Fibroblast of the aortic adventitia (primary cell): ENCODE results near the gene TNNI2. TPM values are rescaled to one million over a fixed set of nuclear protein-coding genes. Genes with fewer than 3 reads are reported as not detected.
A peak's percentile ranks its signal among the peaks of the same experiment; 100 is the strongest.

Experiments
- DNase-seq: peaks from one replicate; pipeline ENCODE4 v3.0.0-alpha.2; 2010; ENCODE audit warnings: low read depth
- H3K4me3 ChIP-seq: 2 replicates; pipeline ENCODE4 v1.5.1; 2011; ENCODE audit warnings: low read depth, mild to moderate bottlenecking, control low read depth, low read length, moderate library complexity
- total RNA-seq: library from RNA; depleted of rRNA; stranded (reverse); fragments of >200 nt; gene quantifications from 2 replicates; pipeline ENCODE4 v1.2.3, GENCODE V29; 2012; ENCODE audit warnings: low replicate concordance
- TF ChIP-seq, protein P1 (sequence below): IDR thresholded peaks from 2 replicates; pipeline ENCODE4 v1.5.1; 2011; ENCODE audit warnings: mild to moderate bottlenecking, low read length, control low read depth, inconsistent platforms; ENCODE audit not compliant: insufficient read depth

Gene TNNI2
- total RNA-seq, 1 donor, result not detected

DNA sequence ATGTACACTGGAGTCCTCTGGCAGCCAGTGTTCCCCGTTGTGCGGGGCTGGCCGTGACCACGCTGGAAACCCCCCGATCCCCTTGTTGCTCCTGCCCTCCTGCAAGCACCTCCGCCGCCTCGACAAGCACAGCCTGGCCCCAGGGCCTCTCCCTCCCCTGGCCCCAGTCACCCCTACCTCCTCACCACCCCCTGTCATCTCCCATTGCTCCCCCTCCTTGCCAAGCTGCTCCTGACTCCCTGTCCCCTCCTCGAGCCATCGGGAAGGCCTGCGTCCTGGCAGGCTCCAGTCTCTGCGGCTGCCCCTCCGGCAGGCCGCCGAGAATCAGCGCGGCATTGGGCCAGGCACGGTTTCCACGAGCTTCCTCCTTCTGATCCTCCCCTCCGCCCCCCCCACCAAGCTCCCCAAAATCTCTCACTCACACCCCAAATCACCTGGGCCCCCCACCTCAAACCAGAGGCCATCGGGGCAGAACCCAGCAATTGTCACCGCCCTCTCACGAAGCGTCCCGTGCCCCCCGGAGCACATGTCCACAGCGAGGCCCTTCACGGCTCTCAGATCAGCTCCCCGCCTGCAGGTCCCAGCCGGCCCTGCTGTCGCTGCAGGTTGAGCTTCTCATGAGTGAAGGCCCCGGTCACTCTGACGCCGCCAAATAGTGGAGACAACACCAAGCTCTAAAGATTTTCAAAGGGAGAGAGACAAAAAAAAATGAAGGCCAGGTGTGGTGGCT lies 8.4 kb downstream of the TNNI2 start:
- TF ChIP-seq, protein P1, sequence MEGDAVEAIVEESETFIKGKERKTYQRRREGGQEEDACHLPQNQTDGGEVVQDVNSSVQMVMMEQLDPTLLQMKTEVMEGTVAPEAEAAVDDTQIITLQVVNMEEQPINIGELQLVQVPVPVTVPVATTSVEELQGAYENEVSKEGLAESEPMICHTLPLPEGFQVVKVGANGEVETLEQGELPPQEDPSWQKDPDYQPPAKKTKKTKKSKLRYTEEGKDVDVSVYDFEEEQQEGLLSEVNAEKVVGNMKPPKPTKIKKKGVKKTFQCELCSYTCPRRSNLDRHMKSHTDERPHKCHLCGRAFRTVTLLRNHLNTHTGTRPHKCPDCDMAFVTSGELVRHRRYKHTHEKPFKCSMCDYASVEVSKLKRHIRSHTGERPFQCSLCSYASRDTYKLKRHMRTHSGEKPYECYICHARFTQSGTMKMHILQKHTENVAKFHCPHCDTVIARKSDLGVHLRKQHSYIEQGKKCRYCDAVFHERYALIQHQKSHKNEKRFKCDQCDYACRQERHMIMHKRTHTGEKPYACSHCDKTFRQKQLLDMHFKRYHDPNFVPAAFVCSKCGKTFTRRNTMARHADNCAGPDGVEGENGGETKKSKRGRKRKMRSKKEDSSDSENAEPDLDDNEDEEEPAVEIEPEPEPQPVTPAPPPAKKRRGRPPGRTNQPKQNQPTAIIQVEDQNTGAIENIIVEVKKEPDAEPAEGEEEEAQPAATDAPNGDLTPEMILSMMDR, result no peak
- no peak overlapping the region for H3K4me3 ChIP-seq
- DNase-seq, result no peak

DNA sequence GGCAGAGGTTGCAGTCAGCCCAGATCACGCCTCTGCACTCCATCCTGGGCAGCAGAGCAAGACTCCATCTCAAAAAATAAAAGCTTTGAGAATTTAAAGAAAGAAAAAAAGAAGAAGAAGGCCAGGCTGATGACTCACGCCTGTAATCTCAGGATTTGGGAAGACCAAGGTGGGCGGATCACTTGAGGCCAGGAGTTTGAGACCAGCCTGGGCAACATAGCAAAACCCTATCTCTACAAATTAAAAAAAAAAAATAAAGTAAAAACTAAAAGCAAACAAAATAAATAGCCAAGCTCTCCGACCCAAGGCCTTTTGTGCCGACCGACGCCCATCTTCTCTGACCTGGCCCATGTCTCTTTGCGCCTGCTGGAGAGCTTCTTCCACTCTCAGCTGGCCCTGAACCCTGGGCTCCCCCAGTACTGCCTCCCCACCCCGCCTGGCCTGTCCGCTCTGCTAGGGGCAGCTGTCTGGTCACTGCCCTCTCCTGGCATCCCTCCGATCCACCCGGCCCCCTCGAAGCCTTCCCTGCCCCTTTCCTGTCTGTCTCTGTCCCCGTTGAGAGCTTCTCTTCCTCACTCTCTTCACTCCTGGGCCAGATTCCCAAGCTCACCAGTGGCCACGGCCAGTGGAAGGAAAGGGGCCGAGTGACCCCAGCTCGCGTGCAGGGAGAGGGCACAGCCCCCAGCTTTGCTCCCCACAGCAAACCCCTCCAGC lies 9.3 kb downstream of the TNNI2 start:
- TF ChIP-seq, protein P1, result no peak
- DNase-seq, result peak; percentile 59
- H3K4me3 ChIP-seq, result no peak overlapping the region

DNA sequence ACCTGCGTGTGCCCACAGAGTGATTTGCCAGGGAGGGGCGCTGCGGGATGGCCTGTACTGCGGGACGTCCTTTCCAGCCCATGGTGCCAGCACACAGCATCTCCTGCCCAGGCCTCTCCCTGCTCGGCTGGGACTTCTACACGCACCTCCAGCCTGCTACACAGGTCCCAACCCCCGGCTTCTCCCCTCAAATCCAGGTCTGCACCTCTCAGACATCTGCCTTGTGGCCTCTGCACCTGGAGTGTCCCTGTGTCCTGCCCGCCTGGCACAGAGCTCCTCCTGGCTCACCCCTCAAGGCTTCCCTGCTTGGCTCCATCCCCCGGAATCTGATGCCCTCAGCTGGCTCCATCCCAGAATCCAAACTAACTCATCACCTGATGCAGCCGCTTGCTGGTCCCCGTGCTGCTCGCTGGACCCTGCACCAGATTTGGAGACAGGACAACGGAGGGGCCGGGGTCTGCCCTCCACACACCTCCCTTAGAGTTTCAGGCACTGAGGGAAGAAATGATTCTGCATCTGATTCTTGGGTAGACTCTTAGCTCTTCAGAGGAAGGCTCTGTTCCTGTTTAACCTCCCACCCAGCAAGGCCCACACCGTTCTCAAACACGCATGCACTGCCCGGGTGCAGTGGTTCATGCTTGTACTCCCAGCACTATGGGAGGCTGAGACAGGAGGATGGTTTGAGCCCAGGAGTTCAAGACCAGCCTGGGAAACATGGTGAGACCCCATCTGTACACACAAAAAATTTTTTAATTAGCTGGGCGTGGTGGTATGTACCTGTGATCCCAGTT lies 10.1 kb downstream of the TNNI2 start:
- no peak overlapping the region for H3K4me3 ChIP-seq
- TF ChIP-seq, protein P1, result no peak
- DNase-seq, result no peak

DNA sequence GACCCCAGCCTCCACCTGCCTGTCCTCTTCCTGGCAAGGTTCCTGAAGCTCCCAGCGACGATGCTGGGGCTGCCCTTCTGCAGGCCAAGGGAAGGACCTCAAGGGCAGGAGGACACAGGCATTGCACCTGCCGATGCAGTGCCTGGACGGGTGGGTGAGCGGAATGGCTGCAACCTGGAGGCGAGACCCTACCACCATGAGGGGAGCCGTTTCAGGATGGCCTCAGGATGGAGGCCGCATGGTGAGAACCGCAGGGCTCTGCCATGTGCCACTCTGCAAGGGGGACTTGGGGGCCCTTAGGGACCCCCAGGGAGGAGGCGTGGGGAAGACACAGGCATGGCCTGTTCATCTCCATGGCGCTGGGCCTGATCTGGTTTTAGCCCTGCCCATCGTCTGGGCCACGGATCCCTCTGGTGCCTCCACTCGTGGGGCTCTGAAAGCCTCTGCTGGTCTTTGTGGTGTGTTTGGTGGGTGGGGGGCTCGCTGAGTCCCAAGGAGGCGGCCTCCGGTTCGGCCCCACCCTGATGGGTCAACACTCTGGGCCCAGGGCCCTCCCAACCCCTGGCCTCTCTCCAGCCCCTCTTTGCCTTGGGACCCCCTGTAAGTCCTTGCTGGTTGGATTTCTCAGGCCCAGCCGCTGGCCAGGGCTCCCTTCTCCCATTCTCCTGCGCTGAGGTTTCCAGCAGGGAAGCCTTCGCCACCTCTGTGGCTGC lies 12.8 kb downstream of the TNNI2 start:
- H3K4me3 ChIP-seq, result no peak overlapping the region
- TF ChIP-seq, protein P1, result no peak
- no peak for DNase-seq

DNA sequence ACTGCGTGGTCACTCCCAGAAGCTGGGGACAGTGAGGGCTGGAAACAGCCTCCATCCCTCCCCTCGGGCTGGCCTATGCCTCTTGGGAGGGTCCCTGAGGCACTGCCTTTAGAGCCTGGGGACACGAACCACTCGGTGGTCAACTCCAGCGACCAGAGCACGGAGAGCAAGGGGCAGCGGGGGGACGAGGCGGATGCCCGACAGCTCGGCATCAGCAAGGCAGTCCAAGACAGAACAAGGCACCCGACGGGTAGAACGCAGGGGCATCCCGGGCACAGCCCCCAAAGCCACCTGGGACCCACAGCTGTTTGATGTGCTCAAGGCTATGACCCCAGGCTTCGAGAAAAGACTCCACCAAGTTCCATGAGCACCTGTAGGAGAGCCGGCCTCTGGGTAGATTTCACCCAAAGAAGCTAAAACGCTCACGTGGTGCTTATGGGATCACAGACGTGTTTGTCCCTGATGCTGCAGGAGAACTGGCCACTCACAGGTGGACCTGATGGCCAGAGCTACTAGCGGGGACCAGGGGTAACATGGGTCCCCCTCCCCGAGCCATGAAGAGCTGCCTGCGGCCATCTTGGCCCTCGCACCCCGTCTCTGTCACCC lies 13.6 kb downstream of the TNNI2 start:
- TF ChIP-seq, protein P1, result no peak
- DNase-seq, result no peak
- no peak overlapping the region for H3K4me3 ChIP-seq

DNA sequence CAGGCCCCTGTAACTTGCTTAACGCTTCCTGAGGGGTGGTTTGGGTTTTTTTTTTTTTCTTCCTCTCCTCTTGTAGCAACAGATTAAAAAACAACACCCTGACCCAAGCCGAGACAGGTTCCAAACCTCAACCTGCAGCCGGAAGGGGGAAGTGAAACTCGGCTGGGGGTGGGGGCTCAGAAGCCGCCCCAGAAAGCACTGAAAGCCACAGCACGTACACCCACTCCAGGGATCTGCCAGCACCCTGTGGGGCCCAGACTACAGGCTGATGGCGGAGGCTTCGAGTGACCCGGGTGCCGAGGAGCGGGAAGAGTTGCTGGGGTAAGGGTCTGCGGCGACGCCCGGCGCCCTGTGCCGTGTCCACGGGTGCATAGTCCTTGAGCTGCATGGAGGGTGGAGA lies 14.1 kb downstream of the TNNI2 start, which contains the start of gene LSP1:
Gene LSP1 (plus strand): TSS at position 208 of the 400 bp plus-strand sequence. CDS start 61 bp downstream, at position 269.
- H3K4me3 ChIP-seq, result no peak within 1 kb of the TSS
- no peak for DNase-seq
- TF ChIP-seq, protein P1, result no peak
